Measurements from ENCODE around the gene AGAP1.

AGAP1 gene

DNA sequence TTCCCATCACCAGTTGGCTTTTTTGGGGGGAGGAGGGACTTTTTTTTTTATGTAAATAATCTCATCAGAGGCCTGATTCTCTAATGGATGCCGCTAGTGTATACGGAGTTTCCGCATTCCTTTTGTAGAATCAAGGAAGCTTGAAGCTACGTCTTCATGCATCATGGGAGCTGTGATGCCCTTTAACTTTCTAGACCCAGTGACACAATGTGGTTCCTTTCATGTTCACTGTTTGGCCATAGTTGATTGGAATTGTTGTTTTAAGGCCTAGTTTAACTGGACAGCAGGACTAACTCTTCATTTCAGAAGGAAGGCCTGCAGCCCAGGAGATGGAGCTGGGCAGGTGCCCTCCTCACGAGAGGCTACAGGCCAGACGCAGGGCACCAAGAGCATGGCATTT is 287.9 kb downstream of the AGAP1 start:
- no peak for DNase-seq

DNA sequence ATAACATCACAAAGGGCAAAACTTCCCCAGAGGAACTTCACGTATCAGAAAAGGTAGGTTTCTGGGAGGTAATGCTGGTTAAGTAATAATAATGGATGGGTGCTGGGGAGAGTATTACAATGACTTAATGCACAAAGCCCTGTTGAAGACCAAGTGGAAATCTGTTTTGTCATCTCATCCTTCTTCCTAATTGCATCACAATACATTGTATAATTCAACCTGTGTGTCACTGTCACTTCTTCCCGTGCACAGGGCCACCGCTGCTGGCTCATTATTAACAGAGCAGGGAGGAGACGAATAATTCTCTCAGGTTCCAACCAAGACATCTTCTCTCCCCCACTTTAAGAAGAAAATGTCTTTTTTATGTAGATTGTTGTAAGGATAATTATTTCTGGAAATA is 290.9 kb downstream of the AGAP1 start:
- no peak for DNase-seq

DNA sequence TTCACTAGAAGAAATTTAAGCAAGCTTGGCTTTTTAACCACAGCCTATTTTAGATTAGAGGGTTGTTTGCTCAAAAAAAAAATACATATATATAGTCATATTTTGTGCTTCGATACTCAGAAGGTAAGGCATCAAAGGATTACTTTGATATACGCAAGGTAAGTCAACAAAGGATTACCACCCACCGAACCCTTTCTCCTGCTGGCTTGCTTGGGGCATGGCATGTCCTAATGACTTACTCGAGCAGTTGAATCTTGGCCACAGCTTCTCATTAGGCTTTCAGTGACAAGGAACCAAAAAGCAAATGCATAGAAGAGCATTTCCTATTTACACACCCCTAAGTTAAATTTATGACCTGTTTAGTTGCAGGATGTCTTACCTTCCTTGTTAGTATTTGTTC is 295.7 kb downstream of the AGAP1 start:
- DNase-seq: no peak

- DNase-seq: no peak
Measured at GRCh38 chr2:235793163-235793752, 299.4 kb downstream of the AGAP1 start.

GRCh38 chr2:235799281-235799680 is 305.4 kb downstream of the AGAP1 start:
- no peak for DNase-seq

GRCh38 chr2:235802542-235802941 is 308.7 kb downstream of the AGAP1 start:
- DNase-seq: no peak

DNA sequence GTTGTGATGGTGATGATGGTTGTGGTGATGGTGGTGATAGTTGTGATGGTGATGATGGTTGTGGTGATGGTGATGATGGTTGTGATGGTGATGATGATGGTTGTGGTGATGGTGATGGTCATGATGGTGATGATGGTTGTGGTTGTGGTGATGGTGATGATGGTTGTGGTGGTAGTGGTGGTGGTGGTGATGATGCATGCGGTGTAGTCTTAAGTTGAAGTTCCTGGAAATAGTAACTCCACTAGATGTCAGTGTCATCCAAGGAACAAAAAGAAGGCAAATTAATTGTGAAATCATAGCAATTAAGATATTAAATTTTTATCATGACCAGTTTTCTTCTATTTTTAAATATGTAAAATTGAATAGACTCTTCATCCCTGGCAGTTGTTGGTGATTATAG is 309.2 kb downstream of the AGAP1 start:
- no peak for DNase-seq

DNA sequence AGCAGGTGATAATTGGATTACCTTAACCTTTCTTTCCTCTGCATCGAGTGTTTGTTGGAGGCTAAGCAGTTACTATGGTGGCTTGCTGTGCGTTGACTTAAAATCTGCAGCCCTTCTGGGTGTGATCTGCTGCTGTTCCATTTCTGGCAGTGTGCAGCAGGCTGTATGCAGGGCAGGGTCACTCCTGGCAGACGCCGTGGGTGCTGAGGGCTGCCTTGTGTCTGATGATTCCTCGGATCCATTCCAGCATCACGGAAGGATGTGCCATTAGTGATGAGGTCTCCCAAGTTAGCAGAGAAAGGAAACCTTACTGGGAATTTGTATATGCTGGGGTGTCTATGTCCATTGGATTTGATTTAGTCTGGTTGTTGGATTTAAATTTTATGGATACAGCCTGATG is 310.8 kb downstream of the AGAP1 start:
- no peak for DNase-seq

GRCh38 chr2:235806986-235807750 is 313.3 kb downstream of the AGAP1 start:
- DNase-seq: no peak

DNA sequence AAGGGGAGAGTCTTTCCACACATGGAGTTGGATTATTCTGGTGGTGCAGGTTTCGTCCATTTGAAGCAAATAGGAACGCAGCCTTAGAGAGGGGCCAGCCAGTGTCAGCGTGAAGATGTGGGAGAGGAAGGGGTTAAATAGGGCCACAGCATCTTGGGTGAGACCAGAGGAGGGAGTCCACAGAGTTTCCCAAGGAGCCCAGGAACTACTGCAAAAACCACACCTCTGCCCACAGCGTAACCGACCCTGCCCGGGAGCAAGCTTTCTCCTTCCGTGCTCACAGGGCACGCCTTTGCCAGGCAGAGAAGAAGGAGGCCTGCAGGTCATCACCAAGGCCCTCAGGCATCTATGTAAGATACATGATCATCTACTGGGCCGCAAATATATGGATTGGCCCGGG is 314.5 kb downstream of the AGAP1 start:
- no peak for DNase-seq

DNA sequence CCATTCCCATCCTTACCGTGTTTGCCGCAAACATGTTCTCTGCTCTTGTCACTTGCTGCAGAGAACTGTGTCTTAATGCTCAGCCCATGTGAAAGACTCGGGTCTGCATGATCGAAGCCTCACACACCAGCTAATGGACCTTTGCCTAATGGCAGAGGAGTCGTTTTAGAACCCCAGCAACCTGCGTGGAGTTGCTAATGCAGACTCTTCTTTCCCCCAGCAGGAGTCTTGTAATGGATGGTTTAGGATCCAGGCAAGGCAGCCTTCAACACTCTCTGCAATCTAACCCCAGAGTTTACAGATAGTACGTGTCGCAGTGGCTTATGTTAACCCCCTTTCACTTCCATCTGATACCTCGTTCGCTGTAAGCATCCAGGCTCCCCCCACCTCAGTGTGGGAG is 316.4 kb downstream of the AGAP1 start:
- DNase-seq: no peak

- no peak for DNase-seq
Measured at GRCh38 chr2:235810846-235811245, 317.0 kb downstream of the AGAP1 start.

GRCh38 chr2:235811446-235812184 is 317.8 kb downstream of the AGAP1 start:
- DNase-seq: no peak

GRCh38 chr2:235812185-235812665 is 318.4 kb downstream of the AGAP1 start:
- DNase-seq: no peak

DNA sequence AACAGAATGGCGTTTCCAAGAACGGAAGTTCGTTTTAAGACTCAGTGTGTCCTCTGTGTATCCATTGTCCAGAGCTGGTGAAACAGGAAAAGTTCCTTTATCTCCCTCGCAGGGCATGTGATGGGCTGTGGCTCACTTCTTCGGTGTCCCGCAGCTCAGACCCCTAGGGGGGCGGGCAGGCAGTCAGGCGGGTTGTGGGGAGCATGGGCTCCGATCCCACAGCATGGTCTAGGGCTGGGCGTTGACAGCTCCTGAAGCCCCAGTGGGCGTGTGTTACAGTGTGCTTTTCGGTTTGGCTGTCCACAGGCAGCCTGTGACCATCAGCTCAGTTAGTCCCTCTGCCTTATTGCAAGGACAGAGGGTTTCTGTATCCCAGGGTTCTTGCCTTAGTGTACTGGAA is 319.6 kb downstream of the AGAP1 start:
- no peak for DNase-seq

DNA sequence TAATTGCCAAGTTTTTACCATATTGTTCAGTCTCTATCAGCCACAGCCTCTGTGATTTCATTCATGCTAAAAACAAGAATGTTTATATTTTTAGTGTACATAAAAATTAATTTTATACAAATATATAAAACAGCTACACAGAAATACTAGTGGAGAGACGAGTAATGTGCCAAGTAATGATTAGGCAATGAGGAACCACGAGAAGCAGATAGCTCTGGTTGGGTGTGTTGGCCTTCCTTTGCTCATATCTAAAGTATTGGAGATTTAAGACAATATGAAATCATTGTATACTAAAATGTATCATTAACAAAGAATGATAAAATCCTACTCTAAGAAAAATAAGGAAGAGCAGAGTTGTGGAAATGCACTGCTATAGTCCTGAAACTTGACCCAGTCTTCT is 326.7 kb downstream of the AGAP1 start:
- no peak for DNase-seq

DNA sequence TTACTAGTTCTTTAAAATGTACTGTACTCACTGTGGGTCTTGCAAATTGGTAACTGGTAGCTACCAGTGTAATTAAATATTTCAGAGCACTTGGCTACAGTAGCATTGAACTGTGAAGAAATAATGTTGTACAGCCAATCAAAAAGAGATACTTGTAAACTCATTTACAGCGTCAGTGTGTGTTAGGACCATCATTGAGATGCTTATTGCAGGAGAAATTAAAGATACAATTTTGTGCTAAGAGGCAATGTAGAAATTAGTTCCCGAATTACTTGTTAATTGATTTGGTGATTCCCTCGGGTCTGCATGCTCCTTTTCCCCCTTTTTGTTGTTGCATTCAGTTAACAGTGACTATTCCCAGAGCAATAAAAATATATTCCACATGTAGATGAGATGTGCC is 330.5 kb downstream of the AGAP1 start:
- no peak for DNase-seq

DNA sequence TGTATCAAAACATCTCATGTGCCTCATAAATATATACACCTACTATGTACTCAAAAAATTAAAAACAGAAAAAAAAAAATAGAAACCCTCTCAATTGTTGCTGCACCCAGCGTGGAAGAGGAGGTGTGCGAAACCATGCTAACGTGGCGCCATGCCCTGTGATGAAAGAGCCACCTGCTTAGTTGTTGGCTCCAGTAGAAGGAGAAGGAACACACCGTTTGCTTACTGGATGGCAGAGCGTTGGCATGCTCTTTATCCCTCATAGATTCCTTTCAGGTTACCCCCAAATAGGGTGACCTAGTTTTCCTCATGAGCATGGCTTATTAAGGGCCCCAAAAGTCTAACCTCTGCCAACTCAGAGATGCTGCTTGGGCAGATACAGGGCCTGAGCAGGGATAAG is 332.1 kb downstream of the AGAP1 start:
- DNase-seq: no peak

DNA sequence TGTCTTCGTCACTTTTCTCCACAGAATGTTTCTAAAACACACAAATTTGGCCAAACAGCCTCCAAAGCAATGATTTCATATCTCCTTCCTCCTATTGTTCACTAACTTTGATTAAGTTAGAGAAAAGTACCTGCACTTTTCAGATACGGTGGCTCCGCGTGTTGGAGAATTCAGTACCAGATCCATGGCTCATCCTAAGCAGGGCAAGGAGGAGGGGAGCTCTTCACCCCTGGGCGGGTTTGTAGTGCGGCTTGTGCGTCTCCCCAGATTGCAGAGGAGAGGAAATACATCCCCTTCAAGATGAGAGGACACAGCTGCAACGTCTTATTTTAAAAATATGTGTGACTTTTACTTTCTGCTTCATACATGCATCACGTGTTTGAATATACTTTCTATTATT is 333.0 kb downstream of the AGAP1 start:
- no peak for DNase-seq

DNA sequence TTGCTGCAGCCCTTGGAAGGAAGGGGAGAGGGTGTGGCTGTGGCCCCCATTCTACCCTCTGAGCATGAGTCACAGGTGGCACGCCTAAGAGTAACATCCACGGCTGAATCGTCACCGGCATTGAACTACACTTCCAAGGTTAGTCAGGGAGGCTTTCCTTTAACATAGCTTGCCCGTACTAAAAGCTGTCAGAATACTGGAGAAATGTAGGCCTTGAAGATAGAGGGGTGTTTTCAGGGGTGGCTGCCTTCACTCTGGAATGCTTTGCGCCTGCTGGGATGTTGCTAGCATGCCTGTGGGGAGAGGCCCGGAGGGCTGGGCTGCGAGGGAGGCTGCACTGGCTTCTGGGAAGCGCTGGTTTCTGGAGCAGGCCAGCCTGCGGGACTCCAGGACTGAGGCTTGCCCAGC is 333.7 kb downstream of the AGAP1 start:
- DNase-seq: no peak

GRCh38 chr2:235829726-235830125 is 335.9 kb downstream of the AGAP1 start:
- DNase-seq: no peak

DNA sequence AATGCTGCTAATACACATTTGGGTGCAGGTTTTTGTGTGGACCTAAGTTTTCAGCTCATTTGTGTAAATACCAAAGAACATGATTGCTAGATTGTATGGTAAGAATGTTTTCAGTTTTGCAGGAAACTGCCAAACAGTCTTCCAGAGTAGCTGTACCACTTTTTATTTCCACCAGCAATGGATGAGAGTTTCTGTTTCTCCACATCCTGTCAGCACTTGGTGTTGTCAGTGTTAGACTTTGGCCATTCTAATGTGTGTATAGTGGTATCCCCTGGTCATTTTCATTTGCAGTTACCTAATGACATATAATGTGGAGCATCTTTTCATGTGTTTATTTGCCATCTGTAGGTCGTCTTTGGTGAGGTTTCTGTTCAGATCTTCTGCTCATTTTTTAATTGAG is 337.9 kb downstream of the AGAP1 start:
- no peak for DNase-seq

DNA sequence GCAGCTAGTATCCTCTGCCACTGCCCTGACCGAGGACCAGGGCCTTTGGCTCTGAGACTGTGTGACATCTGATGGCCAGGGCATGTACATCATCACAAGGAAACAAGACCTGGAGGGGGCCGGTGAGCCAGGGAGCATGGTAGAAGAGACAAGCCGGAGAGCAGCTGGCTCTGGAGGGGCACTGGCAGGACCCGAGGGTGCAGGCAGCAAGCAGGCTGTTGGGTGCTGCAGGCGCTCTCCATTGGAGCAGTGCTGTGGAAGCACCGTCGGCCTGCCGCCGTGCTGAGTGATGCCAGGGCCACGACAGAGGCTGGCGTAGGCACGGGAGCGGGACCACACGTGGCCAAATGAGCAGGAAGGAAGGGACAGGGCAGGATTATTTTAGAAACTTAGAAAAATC is 339.1 kb downstream of the AGAP1 start:
- no peak for DNase-seq

GRCh38 chr2:235833971-235834620 is 340.3 kb downstream of the AGAP1 start:
- no peak for DNase-seq

All from NCI-H146 (cell line).